ENCODE data around the gene TP73.
A peak's percentile ranks its signal among the peaks of the same experiment; 100 is the strongest.

The TP73 gene

DNA sequence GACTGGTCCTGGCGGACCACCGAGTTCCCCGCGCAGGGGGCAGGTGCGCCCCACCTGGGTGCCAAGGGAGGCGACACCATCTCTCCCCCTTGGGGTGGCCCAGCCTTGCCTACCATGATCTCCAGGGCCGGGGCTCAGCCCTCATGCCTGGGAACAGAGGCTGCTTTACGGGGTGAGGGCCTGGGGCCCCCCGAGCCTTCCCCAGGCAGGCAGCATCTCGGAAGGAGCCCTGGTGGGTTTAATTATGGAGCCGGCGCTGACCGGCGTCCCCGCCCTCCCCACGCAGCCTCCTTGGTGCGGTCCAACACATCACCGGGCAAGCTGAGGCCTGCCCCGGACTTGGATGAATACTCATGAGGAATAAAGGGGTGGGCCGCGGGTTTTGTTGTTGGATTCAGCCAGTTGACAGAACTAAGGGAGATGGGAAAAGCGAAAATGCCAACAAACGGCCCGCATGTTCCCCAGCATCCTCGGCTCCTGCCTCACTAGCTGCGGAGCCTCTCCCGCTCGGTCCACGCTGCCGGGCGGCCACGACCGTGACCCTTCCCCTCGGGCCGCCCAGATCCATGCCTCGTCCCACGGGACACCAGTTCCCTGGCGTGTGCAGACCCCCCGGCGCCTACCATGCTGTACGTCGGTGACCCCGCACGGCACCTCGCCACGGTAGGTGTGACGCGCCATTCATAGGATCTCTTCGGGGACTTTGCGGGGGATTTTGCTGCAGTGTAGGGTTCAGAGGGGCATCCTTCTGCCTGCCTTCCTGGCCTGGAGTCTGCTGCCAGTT is 38.2 kb downstream of the TP73 start:
- DNase-seq = no peak

GRCh38 chr1:3691421-3692204 is 39.3 kb downstream of the TP73 start:
- DNase-seq = no peak

GRCh38 chr1:3692598-3692997 is 40.3 kb downstream of the TP73 start:
- no peak for DNase-seq

GRCh38 chr1:3693321-3693720 is 41.0 kb downstream of the TP73 start:
- DNase-seq = no peak

- peak; percentile 66 for DNase-seq
Observed at GRCh38 chr1:3695326-3696217, 43.3 kb downstream of the TP73 start.

DNA sequence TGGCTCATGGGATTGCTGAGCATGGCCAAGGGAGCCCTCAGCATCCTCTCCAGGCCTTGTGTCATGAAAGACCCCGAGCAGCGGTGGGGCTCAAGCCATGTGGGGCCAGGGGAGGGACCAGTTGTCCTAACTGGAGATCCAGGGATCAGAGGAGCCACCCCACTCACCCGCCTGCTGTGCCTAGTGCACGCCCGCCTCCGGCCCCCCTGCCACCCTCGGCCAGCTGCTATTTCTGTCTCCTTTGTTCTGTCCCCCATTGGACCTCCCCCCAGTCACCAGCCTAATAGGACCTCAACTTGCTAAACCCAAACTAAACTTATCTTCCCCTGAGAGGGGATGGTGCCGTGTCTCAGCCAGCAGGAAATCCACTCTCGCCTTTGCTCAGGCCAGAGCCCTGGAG is 44.4 kb downstream of the TP73 start:
- no peak for DNase-seq

DNA sequence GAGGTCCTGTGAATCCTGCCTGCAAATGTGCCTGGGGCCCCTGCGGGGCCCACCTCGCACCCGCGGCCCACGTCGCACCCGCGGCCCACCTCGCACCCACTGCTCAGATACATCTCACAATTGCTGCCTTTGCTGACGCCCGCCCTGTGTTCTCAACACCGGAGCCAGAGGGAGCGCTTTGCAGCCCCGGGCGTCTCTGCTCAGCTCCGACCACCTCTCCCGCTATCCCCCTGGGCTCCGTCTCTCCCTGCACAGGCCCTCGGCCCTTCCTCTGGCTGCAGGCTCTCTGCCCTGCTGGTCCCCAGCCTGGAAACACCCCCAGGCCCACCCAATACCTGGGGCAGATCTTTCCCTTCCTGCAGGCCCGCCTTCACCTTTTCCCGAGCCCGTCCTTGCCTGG is 44.8 kb downstream of the TP73 start:
- DNase-seq = no peak

GRCh38 chr1:3697810-3698209 is 45.5 kb downstream of the TP73 start:
- DNase-seq = no peak

- no peak for DNase-seq
Observed at GRCh38 chr1:3698660-3699408, 46.5 kb downstream of the TP73 start.

GRCh38 chr1:3699596-3699995 is 47.3 kb downstream of the TP73 start:
- DNase-seq = no peak

DNA sequence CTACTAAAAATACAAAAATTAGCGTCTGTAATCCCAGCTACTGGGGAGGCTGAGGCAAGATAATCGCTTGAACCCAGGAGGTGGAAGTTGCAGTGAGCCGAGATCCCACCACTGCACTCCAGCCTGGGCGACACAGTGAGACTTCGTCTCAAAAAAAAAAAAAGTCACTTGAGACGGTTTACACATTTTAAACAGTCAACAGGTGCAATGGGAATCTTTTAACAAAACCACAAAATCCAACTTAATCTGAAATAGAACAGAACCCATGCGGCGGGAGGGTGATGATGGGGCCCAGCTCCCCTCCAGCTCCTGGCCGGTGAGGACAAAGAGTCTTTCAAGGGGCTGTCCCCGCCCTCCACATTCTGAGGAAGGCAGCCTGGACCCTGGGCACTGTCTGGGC is 48.3 kb downstream of the TP73 start:
- no peak for DNase-seq

DNA sequence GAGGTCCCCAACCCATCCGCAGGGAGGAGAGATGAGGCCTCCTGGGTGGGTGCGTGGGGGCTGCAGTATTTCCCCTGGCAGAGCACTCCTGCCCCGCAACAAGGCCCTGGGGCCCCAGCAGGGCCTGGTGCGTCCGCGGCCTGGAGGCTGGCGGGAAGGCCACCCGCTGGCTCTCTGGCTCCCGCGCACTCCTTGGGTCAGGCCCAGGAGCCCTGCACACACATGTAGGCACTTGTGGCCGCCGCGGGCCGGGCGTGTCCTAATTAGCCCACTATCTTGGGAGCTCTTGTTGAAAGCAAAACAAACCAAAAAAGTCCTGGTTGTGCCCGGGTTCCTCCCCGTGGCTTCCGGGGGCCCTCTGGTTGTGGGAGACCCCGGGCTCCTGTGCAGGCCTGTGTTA is 50.2 kb downstream of the TP73 start:
- DNase-seq = no peak

GRCh38 chr1:3702990-3703728 is 50.8 kb downstream of the TP73 start:
- DNase-seq = no peak

GRCh38 chr1:3703786-3704371 is 51.6 kb downstream of the TP73 start:
- no peak for DNase-seq

GRCh38 chr1:3705341-3705950 is 53.1 kb downstream of the TP73 start:
- no peak for DNase-seq

GRCh38 chr1:3706651-3707297 is 54.5 kb downstream of the TP73 start:
- DNase-seq = no peak

- no peak for DNase-seq
Observed at GRCh38 chr1:3707298-3707938, 55.1 kb downstream of the TP73 start.

- no peak for DNase-seq
Observed at GRCh38 chr1:3707939-3708328, 55.6 kb downstream of the TP73 start.

- DNase-seq = no peak
Observed at GRCh38 chr1:3708791-3709190, 56.5 kb downstream of the TP73 start.

GRCh38 chr1:3710251-3710650 is 57.9 kb downstream of the TP73 start:
- no peak for DNase-seq

Data from hematopoietic multipotent progenitor cell treated with erythropoietin and hydrocortisone succinate and interleukin-3 and kit ligand, for 6 days (in vitro differentiated cells).